ENCODE measurements around the gene SIX2. TPM values are rescaled to one million over a fixed set of nuclear protein-coding genes. Genes with fewer than 3 reads are reported as not detected.

Gene SIX2
- total and polyA plus RNA-seq, 8 donors: 2.8 to 6.2 (median 3.6) TPM

- Histone ChIP-seq H3K36me3 (no peaks in the 10 kb centered on the region), H3K27me3 (peaks cover 0 to 7% (median 0%) of the 10 kb centered on the region in 4 donors), H3K4me1 (peaks cover 0 to 8% (median 7%) of the 10 kb centered on the region in 3 donors), H3K4me3 (peak overlapping the region; percentile 13 to 60 (median 37)), H3K9me3 (no peaks in the 10 kb centered on the region), H3K27ac (no peak overlapping the region)
- intact Hi-C loops (cut with DNase I): no loop called here
- no peak for FAIRE-seq
- TF ChIP-seq, protein P1, sequence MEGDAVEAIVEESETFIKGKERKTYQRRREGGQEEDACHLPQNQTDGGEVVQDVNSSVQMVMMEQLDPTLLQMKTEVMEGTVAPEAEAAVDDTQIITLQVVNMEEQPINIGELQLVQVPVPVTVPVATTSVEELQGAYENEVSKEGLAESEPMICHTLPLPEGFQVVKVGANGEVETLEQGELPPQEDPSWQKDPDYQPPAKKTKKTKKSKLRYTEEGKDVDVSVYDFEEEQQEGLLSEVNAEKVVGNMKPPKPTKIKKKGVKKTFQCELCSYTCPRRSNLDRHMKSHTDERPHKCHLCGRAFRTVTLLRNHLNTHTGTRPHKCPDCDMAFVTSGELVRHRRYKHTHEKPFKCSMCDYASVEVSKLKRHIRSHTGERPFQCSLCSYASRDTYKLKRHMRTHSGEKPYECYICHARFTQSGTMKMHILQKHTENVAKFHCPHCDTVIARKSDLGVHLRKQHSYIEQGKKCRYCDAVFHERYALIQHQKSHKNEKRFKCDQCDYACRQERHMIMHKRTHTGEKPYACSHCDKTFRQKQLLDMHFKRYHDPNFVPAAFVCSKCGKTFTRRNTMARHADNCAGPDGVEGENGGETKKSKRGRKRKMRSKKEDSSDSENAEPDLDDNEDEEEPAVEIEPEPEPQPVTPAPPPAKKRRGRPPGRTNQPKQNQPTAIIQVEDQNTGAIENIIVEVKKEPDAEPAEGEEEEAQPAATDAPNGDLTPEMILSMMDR (IDR thresholded peaks at IDR 0.05): peak; percentile 70 to 77 (median 72)
- DNase-seq: peak; percentile 47 to 90 (median 63)
- WGBS, 2 donors: 5 to 12% methylated on average over 42 to 57 of the region's 57 CpGs
- ATAC-seq: peak; percentile 42 to 61 (median 54)
These were observed 4.9 kb upstream of the SIX2 start for GRCh38 chr2:45014016-45014702.

GRCh38 chr2:45013229-45014015 lies 4.2 kb upstream of the SIX2 start:
- Histone ChIP-seq H3K36me3 (no peaks in the 10 kb centered on the region), H3K27ac (no peak overlapping the region), H3K27me3 (peaks cover 0 to 7% (median 0%) of the 10 kb centered on the region in 4 donors), H3K4me1 (peaks cover 0 to 10% (median 8%) of the 10 kb centered on the region in 3 donors), H3K4me3 (peak overlapping the region; percentile 13 to 60 (median 37)), H3K9me3 (no peaks in the 10 kb centered on the region)
- ATAC-seq (no peak), DNase-seq (peak in 4 of 6 donors; percentile 13 to 70 (median 48)), FAIRE-seq (no peak)
- intact Hi-C loops (cut with DNase I): no loop called here
- TF ChIP-seq, protein P1 (IDR thresholded peaks at IDR 0.05): no peak
- 24 to 25% methylated on average over 69 to 83 of the region's 83 CpGs for WGBS, 2 donors

- no peak overlapping the region for H3K4me3 ChIP-seq
- H3K36me3 ChIP-seq: no peaks in the 10 kb centered on the region
- no peak overlapping the region for H3K27ac ChIP-seq
- intact Hi-C loops (cut with DNase I): no loop called here
- TF ChIP-seq, protein P1 (IDR thresholded peaks at IDR 0.05): no peak
- H3K27me3 ChIP-seq: peaks cover 0 to 7% (median 0%) of the 10 kb centered on the region in 4 donors
- H3K4me1 ChIP-seq: peaks cover 0 to 16% (median 8%) of the 10 kb centered on the region in 3 donors
- no peaks in the 10 kb centered on the region for H3K9me3 ChIP-seq
- WGBS, 2 donors: 71 to 77% methylated on average over 13 of the region's 13 CpGs
- FAIRE-seq (no peak), ATAC-seq (no peak), DNase-seq (no peak)
These were observed 3.5 kb upstream of the SIX2 start for GRCh38 chr2:45012733-45013132.

DNA sequence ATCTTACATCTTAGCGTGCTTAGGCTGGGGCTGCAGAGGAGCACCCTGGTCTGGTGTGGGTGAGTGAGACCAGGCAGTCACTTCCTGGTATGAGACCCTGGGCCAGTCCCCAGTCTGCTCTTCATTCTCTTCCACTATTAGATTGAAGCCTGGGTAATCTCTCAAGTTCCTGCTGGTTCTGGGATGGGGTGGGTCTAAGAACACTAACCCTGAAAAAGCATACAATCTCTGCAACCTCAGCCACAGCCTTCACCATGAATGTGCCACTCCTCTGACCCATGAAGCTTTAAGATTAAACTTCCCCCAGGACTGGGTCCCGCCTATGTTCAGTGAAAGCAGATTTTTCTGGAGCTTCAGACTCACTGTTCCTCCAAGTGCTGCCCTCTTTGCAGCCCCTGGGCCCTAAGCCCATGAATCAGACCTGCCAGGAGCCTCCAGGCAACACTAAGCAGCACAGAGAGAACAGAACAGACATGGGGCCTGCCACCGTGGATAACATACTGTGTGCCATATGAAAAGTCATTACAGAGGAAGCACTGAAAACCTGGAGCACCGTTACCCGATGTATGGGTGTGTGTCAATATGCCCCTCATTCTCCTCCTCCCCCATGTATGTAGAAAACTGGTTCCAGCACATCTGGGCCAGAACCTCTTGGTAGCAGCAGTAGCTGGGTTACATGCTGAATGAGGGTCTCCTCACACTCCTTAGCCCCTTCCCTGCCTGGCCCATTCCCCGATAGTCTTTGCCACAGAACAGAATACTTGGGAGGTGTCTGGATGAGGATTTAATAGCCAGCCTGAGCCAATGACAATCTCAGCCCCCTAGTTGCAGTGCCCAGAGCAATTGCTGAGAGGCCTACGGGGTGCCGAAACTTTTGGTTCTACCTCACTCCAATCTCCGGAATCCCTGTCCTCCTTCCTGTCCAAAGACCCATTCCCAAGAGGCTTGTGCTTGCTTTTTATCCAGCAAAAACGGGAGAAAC lies 2.7 kb upstream of the SIX2 start:
- no peak overlapping the region for H3K4me3 ChIP-seq
- ATAC-seq: no peak
- FAIRE-seq: no peak
- H3K27ac ChIP-seq: no peak overlapping the region
- DNase-seq: no peak
- no peaks in the 10 kb centered on the region for H3K9me3 ChIP-seq
- H3K27me3 ChIP-seq: peaks cover 0 to 7% (median 0%) of the 10 kb centered on the region in 4 donors
- intact Hi-C loops (cut with DNase I): no loop called here
- TF ChIP-seq, protein P1 (IDR thresholded peaks at IDR 0.05): no peak
- peaks cover 0 to 16% (median 8%) of the 10 kb centered on the region in 3 donors for H3K4me1 ChIP-seq
- 74 to 80% methylated on average over 10 of the region's 10 CpGs for WGBS, 2 donors
- no peaks in the 10 kb centered on the region for H3K36me3 ChIP-seq
